Measurements from ENCODE around the gene PPP1R36.

- TF ChIP-seq POLR2A (IDR thresholded peaks at IDR 0.05; ENCODE audit: low read length) (no peak), BCL3 (IDR thresholded peaks at IDR 0.05) (no peak), HES2 (IDR thresholded peaks at IDR 0.05) (no peak), CTCF (IDR thresholded peaks at IDR 0.05) (no peak), BHLHE40 (IDR thresholded peaks at IDR 0.05; ENCODE audit: low read depth, low read length) (no peak), CBX2 (IDR thresholded peaks at IDR 0.05; ENCODE audit: borderline replicate concordance, low read depth) (no peak), RAD21 (conservative IDR thresholded peaks at IDR 0.05 in 1 of 2, IDR thresholded peaks at IDR 0.05 in 1 of 2) (no peak), ATOH8 (CRISPR knock-in tag; IDR thresholded peaks at IDR 0.05; ENCODE audit: low read depth) (no peak), PHF8 (IDR thresholded peaks at IDR 0.05; ENCODE audit: borderline replicate concordance, low read depth) (no peak), MAFK (IDR thresholded peaks at IDR 0.05; ENCODE audit: partially characterized antibody) (no peak), REST (IDR thresholded peaks at IDR 0.05) (no peak), CHD4 (IDR thresholded peaks at IDR 0.05; ENCODE audit: borderline replicate concordance) (no peak), EP300 (IDR thresholded peaks at IDR 0.05) (no peak)
Measured at GRCh38 chr14:64541972-64542835, 7.6 kb upstream of the PPP1R36 start.

All from A549 (cell line).